Mesendoderm (in vitro differentiated cells): ENCODE measurements around the gene COG4.

Source experiments
- DNase-seq: peaks from one replicate; pipeline ENCODE4 v3.0.0; 2013
- H2AK5ac ChIP-seq: 2 replicates; pipeline ENCODE4 v1.6.1; 2013; ENCODE audit warnings: low read length, inconsistent platforms
- H2BK120ac ChIP-seq: 2 replicates; pipeline ENCODE4 v1.6.1; 2013; ENCODE audit warnings: low read depth, mild to moderate bottlenecking, low read length, moderate library complexity, mixed read lengths
- H2BK15ac ChIP-seq: replicated peaks from 2 replicates; pipeline ENCODE4 v1.6.1; 2013; ENCODE audit warnings: low read depth, mild to moderate bottlenecking, moderate library complexity
- H2BK5ac ChIP-seq: 2 replicates; pipeline ENCODE4 v1.6.1; 2013; ENCODE audit warnings: low read length, inconsistent platforms
- H3K18ac ChIP-seq: 2 replicates; pipeline ENCODE4 v1.6.1; 2013; ENCODE audit warnings: mild to moderate bottlenecking, low read length, mixed read lengths
- H3K23ac ChIP-seq: one replicate; pipeline ENCODE4 v1.6.1; 2013; ENCODE audit warnings: low read length
- H3K27ac ChIP-seq: 2 replicates; pipeline ENCODE4 v1.5.1; 2013; ENCODE audit warnings: low read depth, mild to moderate bottlenecking, inconsistent platforms, low read length, moderate library complexity
- H3K27me3 ChIP-seq: 2 replicates; pipeline ENCODE4 v1.6.1; 2013; ENCODE audit warnings: low read length, control low read depth, mild to moderate bottlenecking, inconsistent platforms; ENCODE audit not compliant: insufficient read depth, poor library complexity
- H3K36me3 ChIP-seq: 2 replicates; pipeline ENCODE4 v1.6.1; 2013; ENCODE audit warnings: low read length, inconsistent platforms; ENCODE audit not compliant: control insufficient read depth, insufficient read depth
- H3K4ac ChIP-seq: one replicate; pipeline ENCODE4 v1.6.1; 2013; ENCODE audit warnings: low read depth, mild to moderate bottlenecking, low read length, moderate library complexity
- H3K4me1 ChIP-seq: 2 replicates; pipeline ENCODE4 v1.6.1; 2013; ENCODE audit warnings: low read depth, low read length, inconsistent platforms; ENCODE audit not compliant: control insufficient read depth
- H3K4me2 ChIP-seq: 2 replicates; pipeline ENCODE4 v1.6.1; 2013; ENCODE audit warnings: low read length
- H3K4me3 ChIP-seq: 2 replicates; pipeline ENCODE4 v1.5.1; 2013; ENCODE audit warnings: mild to moderate bottlenecking, low read length
- H3K56ac ChIP-seq: one replicate; pipeline ENCODE4 v1.6.1; 2013; ENCODE audit warnings: low read length
- H3K79me1 ChIP-seq: 2 replicates; pipeline ENCODE4 v1.6.1; 2013; ENCODE audit warnings: low read length, inconsistent platforms
- H3K79me2 ChIP-seq: 2 replicates; pipeline ENCODE4 v1.6.1; 2013; ENCODE audit warnings: mild to moderate bottlenecking, low read length; ENCODE audit not compliant: control insufficient read depth, insufficient read depth
- H3K9ac ChIP-seq: 2 replicates; pipeline ENCODE4 v1.6.1; 2013; ENCODE audit warnings: low read length, inconsistent platforms
- H4K5ac ChIP-seq: one replicate; pipeline ENCODE4 v1.6.1; 2013; ENCODE audit warnings: low read length
- H4K8ac ChIP-seq: one replicate; pipeline ENCODE4 v1.6.1; 2013; ENCODE audit warnings: low read depth, mild to moderate bottlenecking, control low read depth, low read length, moderate library complexity
- WGBS: extraction: QIAGEN DNeasy Blood & Tissue Kit; methylation state at CpG from one replicate; pipeline ENCODE4 v1.1.7; 2013; ENCODE audit warnings: low lambda C conversion rate, missing lambda C conversion rate; ENCODE audit not compliant: insufficient coverage; ENCODE audit errors: extremely low coverage; 5-methylcytosine and 5-hydroxymethylcytosine counted together

Gene COG4

DNA sequence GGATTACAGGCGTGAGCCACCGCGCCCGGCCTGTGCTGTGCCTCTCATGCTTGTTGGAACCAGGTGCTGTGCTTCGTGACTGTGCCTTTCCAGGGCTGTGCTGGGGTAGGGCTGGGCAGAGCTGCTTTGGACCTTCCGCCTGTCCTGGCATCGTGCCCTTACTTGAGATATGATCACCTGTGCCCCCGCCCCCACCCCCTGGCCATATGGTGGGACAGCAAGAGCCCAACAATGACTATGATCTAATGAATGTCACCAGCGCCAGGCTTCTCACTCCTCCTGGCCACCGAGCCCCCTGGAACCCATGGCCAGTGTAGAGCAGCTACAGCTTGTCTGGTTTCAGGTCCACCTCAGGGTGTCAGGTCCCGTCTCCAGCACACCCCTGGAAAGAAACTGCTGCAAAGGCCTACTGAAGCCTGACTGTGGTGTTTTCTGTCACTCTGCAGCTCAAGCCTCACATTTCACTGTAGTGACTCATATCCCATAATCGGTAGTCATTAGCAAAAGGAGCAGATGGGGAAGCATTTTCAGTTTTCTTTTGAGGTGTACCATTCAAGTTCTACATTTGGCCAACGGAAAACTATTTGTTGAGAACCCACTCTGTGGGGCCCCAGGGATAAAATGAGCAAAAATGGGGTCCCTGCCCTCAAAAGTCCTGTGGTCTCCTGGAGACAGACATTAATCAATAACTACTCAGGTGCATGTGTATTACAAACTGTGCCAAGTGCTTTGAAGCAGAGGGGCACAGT, 46.9 kb downstream of the COG4 start:
- no peak overlapping the region for H3K27ac ChIP-seq

DNA sequence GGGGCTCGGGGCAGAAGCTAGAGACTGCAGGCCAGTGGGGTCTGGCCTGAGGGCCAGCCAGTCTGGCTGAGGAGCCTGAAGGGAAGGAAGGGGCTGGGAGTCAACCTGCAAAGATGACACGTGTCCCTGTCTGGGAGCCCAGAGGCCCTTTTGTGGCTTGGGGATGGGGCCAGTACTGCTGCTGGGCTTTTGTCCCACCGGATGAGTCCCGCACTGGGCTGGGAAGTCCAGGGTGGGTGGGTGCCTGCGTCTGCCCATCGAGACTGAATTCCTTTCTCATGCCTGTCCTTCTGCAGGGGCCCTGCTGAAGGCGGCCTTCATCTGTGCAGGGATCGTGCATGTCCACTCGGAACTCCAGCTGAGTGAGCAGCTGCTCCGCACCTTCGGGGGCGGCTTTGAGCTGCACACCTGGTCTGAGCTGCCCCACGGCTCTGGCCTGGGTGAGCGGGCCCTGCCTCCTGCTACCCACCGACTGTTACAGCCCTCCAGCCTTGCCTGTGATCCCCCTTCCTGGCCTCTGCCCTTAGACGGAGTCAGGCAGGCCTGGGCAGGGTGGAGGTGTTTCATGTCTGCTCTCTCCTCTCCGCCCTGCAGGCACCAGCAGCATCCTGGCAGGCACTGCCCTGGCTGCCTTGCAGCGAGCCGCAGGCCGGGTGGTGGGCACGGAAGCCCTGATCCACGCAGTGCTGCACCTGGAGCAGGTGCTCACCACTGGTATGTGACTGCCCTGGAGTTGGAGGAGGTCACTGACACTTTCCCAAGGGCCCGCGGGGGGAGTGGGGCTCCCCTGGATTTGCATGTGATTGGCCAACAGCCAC, 48.1 kb downstream of the COG4 start:
- Histone ChIP-seq H3K4me2 (no peak overlapping the region), H3K79me2 (no peaks in the 10 kb centered on the region), H3K4ac (no peak overlapping the region), H4K8ac (no peak overlapping the region), H3K36me3 (no peaks in the 10 kb centered on the region), H3K27ac (no peak overlapping the region), H3K27me3 (no peaks in the 10 kb centered on the region), H2BK15ac (no peak overlapping the region), H3K23ac (no peak overlapping the region), H2AK5ac (no peak overlapping the region), H2BK120ac (no peak overlapping the region), H3K9ac (no peak overlapping the region), H3K79me1 (no peaks in the 10 kb centered on the region), H3K18ac (no peak overlapping the region), H4K5ac (no peak overlapping the region), H3K4me1 (no peaks in the 10 kb centered on the region), H3K56ac (no peak overlapping the region), H2BK5ac (no peak overlapping the region), H3K4me3 (no peak overlapping the region)
- WGBS = no CpG with 5 or more reads among the region's 24 CpGs
- no peak for DNase-seq

More for the DNA sequence above, 46.9 kb downstream of the COG4 start:
- H3K79me1 ChIP-seq = no peaks in the 10 kb centered on the region
- no peak overlapping the region for H4K8ac ChIP-seq
- no peak overlapping the region for H3K4me2 ChIP-seq
- no CpG with 5 or more reads among the region's 13 CpGs for WGBS
- no peaks in the 10 kb centered on the region for H3K4me1 ChIP-seq
- H4K5ac ChIP-seq = no peak overlapping the region
- H2BK5ac ChIP-seq = no peak overlapping the region
- H3K4me3 ChIP-seq = no peak overlapping the region
- H2BK15ac ChIP-seq = no peak overlapping the region
- no peak overlapping the region for H3K4ac ChIP-seq
- H2BK120ac ChIP-seq = no peak overlapping the region
- no peak overlapping the region for H3K23ac ChIP-seq
- no peak overlapping the region for H3K56ac ChIP-seq
- no peaks in the 10 kb centered on the region for H3K79me2 ChIP-seq
- H3K36me3 ChIP-seq = no peaks in the 10 kb centered on the region
- H3K18ac ChIP-seq = no peak overlapping the region
- H3K27me3 ChIP-seq = no peaks in the 10 kb centered on the region
- no peak overlapping the region for H2AK5ac ChIP-seq
- no peak overlapping the region for H3K9ac ChIP-seq
- peak; percentile 46 for DNase-seq

DNA sequence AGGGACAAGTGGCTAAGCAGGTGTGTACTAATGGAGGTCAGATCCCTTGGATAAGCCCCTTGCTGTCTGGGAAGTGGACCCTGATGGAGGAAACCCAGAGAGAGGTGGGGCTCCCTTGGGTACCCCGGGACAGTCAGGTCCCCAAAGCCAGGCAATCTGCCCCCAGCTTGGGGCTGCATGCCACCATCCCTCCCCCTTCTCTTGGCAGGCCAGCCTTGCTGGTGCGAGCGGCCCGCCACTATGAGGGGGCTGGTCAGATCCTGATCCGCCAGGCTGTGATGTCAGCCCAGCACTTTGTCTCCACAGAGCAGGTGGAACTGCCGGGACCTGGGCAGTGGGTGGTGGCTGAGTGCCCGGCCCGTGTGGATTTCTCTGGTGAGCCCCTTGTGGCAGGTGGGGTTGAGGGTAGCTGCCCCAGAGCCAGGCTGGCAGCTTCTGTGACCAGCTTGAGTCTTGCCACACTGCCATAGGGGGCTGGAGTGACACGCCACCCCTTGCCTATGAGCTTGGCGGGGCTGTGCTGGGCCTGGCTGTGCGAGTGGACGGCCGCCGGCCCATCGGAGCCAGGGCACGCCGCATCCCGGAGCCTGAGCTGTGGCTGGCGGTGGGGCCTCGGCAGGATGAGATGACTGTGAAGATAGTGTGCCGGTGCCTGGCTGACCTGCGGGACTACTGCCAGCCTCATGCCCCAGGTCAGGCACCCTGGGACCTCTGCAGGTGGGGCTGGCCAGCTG, 48.9 kb downstream of the COG4 start:
- Histone ChIP-seq H2BK120ac (no peak overlapping the region), H2AK5ac (no peak overlapping the region), H3K27me3 (no peaks in the 10 kb centered on the region), H3K79me2 (no peaks in the 10 kb centered on the region), H3K56ac (no peak overlapping the region), H2BK15ac (no peak overlapping the region), H3K4ac (no peak overlapping the region), H3K23ac (no peak overlapping the region), H3K4me1 (no peaks in the 10 kb centered on the region), H4K8ac (no peak overlapping the region), H3K27ac (no peak overlapping the region), H3K18ac (no peak overlapping the region), H3K4me2 (no peak overlapping the region), H3K4me3 (no peak overlapping the region), H3K79me1 (no peaks in the 10 kb centered on the region), H3K36me3 (no peaks in the 10 kb centered on the region), H3K9ac (no peak overlapping the region), H2BK5ac (no peak overlapping the region), H4K5ac (no peak overlapping the region)
- no CpG with 5 or more reads among the region's 22 CpGs for WGBS
- DNase-seq = no peak

DNA sequence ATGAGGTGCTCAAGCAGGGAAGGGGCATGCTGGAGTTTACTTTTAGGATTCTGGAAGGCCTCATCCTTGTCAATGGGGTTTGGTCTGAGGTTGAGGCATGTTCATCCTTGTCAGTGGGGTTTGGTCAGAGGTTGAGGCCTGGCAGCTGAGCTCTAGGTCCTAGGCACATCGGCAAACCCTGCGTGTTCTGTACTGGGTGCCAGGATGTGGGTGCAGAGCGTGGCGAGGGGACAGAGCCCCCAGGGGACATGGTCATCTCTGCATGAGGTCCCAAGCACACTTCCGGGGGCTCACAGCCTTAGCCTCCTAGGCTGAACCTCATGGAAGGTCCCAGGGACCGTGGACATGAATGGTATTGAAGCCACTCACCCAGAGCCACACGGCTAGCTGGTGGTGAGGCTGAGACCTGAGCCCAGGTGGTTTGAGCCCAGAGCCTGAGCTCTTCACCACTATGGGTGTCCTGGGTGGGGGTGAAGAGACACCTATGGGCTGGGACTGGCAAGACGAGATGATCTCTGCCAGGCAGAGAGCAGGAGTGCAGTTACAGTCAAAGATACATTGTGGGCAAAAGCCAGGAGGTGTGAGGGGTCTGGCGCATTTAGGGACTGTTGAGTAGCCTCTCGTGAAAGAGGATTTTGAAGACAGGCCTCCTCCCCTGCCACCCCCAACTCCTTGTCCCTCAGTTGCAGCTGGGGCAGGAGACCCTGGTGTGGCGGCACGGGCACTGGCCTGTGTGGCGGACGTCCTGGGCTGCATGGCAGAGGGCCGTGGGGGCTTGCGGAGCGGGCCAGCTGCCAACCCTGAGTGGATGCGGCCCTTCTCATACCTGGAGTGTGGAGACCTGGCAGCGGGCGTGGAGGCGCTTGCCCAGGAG, 49.7 kb downstream of the COG4 start:
- Histone ChIP-seq H3K4me2 (no peak overlapping the region), H3K27ac (no peak overlapping the region), H3K79me2 (no peaks in the 10 kb centered on the region), H3K18ac (no peak overlapping the region), H2BK120ac (no peak overlapping the region), H3K4me3 (no peak overlapping the region), H4K5ac (no peak overlapping the region), H3K23ac (no peak overlapping the region), H3K36me3 (no peaks in the 10 kb centered on the region), H2BK15ac (no peak overlapping the region), H3K56ac (no peak overlapping the region), H3K27me3 (no peaks in the 10 kb centered on the region), H3K4me1 (no peaks in the 10 kb centered on the region), H3K4ac (no peak overlapping the region), H3K9ac (no peak overlapping the region), H2AK5ac (no peak overlapping the region), H3K79me1 (no peaks in the 10 kb centered on the region), H4K8ac (no peak overlapping the region), H2BK5ac (no peak overlapping the region)
- WGBS = no CpG with 5 or more reads among the region's 21 CpGs
- no peak for DNase-seq

DNA sequence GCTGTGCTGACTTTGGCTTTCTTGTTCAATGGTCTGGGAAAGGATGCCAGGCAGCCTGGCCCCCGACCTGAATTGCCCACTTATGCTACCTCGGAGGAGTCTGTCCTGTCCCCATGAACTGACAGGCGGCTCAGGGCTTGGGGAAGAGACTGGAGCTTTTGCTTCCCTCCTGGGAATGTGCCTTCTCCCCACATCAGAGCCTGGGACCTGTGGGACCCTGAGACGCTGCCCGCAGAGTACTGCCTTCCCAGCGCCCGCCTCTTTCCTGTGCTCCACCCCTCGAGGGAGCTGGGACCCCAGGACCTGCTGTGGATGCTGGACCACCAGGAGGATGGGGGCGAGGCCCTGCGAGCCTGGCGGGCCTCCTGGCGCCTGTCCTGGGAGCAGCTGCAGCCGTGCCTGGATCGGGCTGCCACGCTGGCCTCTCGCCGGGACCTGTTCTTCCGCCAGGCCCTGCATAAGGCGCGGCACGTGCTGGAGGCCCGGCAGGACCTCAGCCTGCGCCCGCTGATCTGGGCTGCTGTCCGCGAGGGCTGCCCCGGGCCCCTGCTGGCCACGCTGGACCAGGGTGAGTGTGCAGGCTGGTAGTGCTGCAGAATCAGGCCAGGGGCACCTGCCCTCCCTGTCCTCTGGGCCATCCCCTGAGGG, 50.4 kb downstream of the COG4 start:
- no peak overlapping the region for H3K23ac ChIP-seq
- no peak overlapping the region for H2AK5ac ChIP-seq
- H3K4me2 ChIP-seq = no peak overlapping the region
- H3K18ac ChIP-seq = no peak overlapping the region
- H3K56ac ChIP-seq = no peak overlapping the region
- H3K27ac ChIP-seq = no peak overlapping the region
- H3K4me1 ChIP-seq = no peaks in the 10 kb centered on the region
- no peak overlapping the region for H4K8ac ChIP-seq
- no peak overlapping the region for H2BK15ac ChIP-seq
- WGBS = no CpG with 5 or more reads among the region's 28 CpGs
- no peak overlapping the region for H3K4me3 ChIP-seq
- no peaks in the 10 kb centered on the region for H3K79me1 ChIP-seq
- no peaks in the 10 kb centered on the region for H3K36me3 ChIP-seq
- no peak for DNase-seq
- no peak overlapping the region for H3K9ac ChIP-seq
- H4K5ac ChIP-seq = no peak overlapping the region
- H2BK120ac ChIP-seq = no peak overlapping the region
- no peaks in the 10 kb centered on the region for H3K27me3 ChIP-seq
- no peak overlapping the region for H2BK5ac ChIP-seq
- H3K4ac ChIP-seq = no peak overlapping the region
- H3K79me2 ChIP-seq = no peaks in the 10 kb centered on the region
